GM19395 (cell line): ENCODE measurements around the gene DMD.
"Not testable (repeated sequence)": the region's sequence is repeated elsewhere in the genome, so short reads cannot be mapped to it uniquely, and the experiment has no call there.

Experiments
- ATAC-seq: cut with Tn5 transposase; IDR thresholded peaks from one replicate; pipeline ENCODE4 v1.9.1; 2021; ENCODE audit warnings: mild to moderate bottlenecking, moderate library complexity; ENCODE audit not compliant: unreplicated experiment

DMD gene

DNA sequence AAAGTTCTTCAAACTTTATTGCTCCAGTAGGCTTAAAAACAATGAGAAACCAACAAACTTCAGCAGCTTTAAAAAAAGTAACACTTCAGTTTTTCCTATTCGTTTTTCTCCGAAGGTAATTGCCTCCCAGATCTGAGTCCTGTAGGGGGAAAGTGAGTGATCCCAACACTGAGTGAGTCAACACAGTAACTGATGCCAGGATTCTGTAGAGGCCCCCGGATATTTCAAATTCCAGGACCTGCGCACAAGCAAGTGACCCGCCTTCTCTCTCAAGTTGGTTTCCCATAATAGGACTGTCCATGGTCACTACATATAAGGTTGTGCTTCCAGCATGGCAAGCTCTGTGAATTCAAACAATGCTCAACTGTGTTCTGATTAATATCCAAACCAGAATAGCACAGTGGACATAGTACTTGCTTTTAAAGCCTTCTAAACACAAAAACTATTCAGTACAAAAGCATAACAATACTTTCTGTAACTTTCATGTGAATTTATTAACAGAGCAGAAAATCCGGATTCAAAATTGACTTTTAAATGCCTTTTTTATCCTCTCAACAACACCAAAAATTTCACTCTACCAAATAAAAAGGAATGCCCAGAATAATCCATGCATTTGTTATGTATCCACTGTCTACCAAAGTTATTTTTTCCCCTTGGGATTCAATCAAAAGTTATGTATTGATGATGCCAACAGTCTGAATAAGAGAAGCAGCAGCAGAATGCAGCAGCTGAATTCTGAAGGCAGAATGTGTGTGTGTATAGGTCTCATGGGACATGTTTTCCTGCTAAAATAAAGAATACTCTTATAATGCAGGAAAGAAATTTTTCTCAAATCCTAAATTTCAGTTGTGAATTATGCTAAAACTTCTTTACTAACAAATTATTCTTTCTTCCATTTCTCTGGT lies at the start of gene DMD:
Gene DMD (minus strand): TSS at position 194 of the 905 bp plus-strand sequence. CDS start 237 bp downstream, outside the sequence.
- no peak for ATAC-seq

DNA sequence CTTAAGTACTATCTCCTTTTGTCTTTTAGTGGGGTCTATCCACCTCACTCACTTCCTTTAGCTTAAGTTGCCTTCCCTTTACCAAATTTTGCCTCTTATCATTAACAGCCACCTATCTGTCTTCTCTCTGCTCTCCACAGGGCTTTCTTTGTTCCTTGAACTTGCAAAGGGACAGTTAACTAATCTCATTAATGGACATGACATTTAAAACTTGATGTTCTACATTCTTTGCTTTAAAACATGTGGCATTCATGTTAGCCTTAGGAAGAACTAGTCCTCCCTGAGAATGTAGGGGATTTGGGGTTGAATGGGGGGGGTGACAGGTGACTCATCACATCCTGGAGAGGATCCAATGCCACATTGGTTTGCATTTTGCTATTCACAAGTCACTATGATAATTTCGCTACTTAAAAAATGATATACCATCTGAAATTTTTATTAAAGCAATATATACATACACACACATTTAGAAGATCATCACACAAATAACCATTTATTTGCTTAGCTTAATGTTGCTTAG lies 41.0 kb upstream of the DMD start:
- ATAC-seq: no peak

DNA sequence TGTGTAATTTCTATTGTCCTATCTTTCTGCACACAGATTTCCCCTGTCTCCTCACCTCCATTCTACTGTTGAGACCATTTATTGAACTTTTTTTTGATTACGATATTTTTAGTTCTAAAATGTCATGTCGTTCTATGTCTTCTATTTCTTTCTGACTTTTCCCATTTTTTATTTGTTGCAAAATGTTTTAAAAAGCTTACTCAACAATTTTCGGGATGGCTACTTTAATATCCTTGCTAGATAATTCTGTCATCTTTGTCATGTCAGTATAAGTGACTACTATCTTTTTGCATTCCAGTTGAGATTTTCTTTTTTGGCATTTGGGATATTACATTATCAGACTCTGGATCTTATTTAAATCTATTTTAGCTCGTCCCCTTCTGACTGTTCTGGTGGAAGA lies 7.5 kb upstream of the DMD start:
- ATAC-seq: no peak

DNA sequence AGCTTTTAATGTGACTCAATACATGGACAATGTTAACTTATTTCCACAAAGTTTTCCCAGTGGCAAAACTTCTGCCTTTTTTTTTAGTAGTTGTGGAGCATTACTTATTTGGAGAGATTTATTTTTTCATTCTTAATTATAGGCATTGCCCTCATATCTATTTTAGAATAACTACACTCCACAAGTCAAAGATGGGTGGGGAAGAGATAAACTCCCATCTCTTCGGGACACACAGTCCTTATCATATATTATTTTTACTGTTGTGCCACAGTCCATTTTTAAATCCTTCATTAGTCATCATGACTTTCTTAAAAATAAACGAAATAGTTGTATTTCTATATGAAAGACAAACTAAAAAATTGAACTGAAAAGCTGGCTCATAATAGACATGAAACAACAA lies 1.2 kb downstream of the DMD start:
- no peak for ATAC-seq

DNA sequence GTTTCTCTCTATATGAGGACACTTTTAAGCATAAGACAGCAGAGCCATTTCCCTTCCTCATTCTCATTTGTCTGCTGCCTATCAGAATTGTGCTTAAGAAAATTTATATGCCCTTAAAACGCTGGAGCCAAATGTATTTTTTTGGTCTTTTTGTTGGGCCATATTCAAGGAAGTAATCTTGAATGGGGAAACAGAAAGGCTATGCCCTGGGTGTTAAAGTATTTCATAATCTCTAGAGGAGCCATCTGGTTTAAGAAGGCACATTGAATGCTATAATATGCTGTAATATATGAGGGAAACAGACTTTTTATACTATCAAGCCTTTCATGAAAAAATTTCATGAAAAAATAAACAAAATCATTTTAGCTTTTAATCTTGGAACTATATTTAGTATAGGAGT lies 4.3 kb downstream of the DMD start:
- no peak for ATAC-seq

DNA sequence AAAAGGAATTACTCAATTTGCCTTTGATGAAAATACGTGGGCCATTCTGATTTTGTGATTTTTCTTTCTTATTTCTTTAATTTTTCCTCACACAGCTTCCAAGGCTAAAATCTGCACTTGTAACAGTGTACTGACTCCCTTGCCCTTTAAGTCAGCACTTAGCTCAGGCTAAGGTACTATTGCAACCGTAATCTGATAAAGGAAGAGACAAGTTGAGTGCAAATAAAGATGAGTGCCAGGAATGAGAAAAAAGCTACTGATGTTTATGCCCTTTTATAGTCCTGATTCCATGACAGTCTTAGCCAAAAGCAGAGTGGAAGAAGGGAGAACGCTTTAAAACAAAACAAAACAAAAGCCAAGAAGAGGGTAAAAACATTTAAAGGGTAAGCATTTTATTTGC lies 6.0 kb downstream of the DMD start:
- ATAC-seq: no peak

DNA sequence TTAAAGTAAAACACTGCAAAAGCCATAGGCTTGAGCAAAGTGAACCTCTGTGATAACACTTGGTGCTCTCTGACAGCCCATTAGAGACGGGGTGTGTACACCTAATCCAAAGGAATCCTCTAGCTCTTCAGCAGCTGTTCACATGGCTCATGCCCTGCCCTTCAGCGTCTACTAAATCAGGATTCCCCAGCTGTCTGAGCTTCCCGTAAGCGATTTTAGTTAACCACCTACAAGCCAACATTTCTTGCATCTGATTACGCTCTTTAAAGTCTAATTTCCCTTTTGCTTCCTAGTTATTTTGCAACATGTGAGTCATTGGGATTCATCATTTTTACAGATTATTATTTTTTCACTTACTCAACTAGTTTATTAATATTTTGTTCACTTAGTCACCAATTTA lies 6.5 kb downstream of the DMD start:
- ATAC-seq: no peak

DNA sequence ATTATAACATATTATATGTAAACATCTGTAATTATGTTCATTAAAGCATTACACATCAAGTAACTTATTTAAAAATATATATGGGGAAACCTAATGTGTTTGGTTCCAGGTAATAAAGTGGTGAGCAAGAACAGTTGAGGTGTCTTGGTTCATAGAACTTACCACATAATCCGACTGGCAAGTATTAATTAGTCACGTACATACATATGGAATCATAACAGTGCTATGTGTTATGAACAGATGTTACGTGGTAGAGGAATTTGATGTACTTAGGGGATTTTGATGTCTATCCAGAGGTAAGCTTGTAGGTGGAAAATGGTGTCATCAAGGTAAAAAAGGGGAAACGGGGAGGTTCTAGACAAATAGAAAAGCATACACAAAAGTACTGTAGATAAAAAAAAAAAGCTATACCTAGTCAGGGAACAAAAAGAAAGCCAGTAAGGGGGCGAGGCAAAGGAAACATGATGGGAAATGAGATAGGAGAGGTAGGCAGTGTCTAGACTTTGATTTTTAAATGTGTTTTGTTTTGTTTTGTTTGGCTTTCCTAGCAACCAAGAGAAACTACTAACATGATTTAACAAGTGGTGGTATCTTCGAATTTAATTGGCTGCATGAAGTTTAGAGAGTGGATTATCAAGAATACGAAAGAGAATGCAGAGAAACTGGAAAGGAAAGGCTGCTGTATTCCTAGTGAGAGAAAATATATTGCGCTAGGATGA lies 12.6 kb downstream of the DMD start:
- no peak for ATAC-seq

DNA sequence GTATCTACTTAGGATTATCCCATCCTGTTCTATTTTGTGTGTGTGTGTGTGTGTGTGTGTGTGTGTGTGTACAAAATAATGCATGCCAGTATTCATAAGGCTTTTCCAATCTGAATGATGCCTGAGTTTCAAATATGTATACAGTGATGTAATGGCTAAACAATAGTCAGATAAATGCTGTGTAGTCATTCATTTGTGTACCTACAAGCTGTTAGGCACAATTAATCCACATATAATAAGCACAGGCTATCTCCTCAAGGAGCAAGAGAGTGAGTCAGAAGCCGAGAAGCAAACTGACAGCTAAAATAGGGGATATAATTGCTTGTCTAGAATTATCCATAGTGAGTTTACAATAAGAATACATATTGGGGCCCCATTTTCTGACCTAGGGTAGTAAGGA lies 15.7 kb downstream of the DMD start:
- ATAC-seq: no peak

DNA sequence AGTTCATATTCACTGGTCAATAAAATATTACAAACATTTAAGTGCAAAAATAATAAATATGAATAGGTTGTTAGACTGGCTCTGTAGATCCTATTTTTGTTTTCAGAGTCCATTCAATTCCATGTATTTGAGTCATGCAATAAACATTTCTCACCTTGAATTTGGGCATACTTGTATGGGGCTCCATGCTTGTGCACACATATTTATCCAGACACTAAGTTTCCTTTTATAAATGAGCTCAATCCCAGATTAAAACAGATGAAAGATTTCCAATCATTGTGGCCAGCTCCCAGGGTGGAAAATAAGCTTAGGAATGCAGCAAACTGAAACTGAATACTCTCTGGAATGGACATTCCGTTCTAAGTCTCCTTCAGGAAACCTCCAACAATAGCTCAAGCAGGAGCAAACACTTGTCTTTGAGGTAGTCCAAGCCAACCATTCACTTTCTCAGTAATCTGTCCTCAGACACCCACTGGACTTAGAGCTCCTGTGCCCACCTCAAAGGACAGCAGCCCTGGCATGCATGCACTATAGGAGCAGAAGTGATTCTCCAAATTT lies 16.4 kb downstream of the DMD start:
- ATAC-seq: no peak

DNA sequence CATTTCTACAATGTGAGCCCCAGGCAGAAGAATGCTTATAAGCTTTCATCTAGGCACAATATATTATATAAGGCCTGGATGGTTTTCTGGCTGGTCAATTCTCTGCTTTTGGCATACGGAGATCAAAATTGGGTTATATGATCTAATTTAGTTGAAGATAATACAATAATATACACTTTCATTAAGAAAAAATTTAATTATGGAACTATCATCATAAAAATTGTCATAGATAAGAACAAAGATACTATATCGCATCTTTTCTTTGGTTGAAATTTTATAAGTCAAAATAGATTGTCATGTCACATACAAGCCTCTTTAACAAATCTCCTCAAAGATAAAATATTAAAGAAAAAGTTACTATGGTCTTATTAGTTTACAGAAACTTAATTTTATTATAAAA lies 17.1 kb downstream of the DMD start:
- ATAC-seq: no peak

DNA sequence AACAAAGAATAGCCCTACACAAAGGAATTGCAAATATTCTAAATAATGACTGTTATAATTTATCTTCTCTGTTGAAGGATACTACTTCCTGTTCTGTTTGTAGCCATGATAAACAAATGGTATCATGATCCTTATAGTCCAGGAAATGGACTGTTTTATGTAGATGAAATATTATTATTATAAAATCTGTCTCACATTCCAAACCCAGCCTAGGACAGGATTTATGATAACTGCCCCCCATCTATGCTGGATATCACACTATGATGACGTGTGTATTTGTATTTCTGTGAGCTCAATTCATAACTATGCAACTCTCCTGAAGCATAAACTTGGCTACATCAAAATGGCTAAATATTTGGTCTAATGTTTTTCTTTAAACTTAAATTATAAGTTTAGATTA lies 21.3 kb downstream of the DMD start:
- no peak for ATAC-seq

DNA sequence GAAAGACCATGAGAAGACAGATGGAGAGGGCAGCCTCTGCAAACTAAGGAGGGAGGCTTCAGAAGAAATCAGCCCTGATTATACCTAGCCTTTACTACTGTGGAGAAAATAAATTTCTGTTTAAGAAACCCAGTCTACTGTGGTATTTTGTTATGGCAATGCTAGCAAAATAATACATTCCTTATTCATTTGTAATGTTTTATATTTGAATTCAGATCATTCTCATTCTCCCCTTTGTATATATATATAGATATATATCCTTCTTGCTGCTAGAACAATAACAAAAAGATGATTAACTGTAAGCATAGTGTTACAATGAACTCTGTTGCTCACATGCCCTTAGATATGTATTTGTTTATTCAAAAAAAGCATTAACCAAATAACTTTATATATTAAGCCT lies 22.5 kb downstream of the DMD start:
- no peak for ATAC-seq

DNA sequence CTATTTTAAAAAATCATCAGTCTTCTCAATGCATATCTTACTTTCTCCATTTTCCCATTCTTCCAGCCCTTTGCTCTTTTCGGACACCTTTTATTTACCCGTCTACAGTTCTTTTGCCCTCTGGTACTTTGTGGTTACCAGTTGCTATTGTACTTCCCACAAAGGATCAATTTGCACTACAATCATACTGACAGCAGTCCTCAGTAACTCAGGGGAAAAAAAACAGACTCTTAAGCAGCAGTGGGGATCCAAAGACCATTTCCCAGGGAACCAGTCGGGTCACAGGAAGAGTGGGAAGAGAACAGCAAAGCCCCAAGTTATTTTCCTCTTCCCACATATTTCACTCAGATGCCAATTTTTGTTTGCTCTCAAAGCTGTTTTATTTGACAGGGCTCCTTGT lies 23.1 kb downstream of the DMD start:
- no peak for ATAC-seq

DNA sequence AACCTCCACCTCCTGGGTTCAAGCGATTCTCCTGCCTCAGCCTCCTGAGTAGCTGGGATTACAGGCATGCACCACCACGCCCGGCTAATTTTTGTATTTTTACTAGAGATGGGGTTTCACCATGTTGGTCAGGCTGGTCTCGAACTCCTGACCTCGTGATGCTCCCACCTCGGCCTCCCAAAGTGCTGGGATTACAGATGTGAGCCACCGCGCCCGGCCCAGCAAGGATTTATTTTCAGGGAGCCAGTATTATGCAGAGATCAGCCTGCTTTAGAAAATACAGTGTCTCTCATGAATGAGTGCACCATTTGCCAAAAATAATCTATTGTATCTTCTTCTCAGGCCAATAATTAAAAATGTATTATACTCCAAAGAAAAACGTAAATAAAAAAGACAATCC lies 26.5 kb downstream of the DMD start:
- ATAC-seq: not testable (repeated sequence)

DNA sequence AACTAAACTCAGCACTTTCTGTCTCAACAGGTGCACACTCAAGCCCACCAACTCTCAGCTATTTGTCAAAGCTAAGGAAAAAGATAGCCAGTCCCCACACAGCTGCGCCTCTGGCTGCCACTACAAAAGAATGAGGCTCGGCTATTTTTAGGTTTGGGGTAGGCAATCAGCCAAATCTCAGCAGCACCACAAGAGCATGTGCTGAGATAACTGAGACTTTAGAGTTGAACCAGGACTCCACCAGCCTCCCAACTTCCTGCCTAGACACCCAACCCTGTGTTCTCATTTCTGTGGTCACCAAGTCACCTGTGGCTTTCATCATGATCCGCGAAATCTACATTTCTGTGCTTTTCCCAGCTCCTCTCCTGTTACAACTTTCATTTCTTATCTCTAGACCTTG lies 28.0 kb downstream of the DMD start:
- ATAC-seq: no peak

DNA sequence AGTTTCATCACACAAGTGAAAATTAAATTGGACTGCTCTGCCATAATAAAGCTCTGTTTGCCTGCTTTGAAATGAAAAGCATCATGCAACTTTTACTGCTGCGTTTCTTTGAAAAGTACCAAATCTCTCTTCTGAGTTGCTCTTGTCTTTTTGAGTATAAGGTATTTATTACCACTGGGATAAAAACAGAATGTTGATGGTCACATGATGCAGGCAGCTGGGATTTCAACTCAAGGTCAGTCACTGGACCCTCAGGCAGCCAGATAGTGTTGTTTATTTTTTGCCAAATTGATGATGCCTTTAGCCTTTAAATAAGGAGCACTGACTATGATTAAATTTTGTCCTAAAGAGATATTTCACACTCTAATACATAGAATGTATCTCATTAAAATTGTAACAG lies 32.7 kb downstream of the DMD start:
- ATAC-seq: no peak

DNA sequence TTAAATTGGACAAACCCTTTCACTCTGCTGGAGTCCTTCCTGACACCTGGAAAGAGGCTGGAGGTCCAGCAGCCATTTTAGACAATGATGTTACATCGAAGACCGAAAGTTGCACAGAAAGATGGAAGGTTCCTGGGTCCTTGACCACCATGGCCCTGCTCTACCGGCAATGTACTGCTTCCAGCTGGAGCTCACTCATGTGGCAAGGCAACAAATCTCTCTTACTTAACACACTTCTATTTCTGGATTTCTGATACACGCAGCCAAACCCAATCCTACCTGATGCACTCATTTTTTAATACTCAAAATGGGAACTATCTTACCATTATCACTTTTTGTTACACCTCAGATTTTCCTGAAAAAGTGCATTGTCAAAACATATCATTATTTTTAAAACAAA lies 33.1 kb downstream of the DMD start:
- ATAC-seq: no peak

DNA sequence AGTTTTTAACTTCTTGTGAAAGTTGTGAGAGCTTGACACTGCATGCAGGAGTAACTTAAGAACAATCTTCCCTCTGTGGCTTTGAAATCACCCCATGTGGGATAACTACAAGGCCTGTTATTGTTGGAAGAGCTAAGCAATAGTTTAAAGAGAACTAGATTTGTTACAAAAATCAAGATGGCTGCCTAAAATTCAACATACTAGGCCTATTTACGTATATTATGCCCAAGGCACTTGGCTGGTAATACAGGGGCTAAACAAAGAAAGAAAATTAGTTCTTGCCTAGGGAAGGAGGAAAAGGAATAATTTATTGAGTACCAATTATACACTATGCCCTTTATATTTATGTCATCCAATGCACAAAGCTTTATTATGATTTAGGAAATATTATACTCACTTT lies 36.1 kb downstream of the DMD start:
- no peak for ATAC-seq

DNA sequence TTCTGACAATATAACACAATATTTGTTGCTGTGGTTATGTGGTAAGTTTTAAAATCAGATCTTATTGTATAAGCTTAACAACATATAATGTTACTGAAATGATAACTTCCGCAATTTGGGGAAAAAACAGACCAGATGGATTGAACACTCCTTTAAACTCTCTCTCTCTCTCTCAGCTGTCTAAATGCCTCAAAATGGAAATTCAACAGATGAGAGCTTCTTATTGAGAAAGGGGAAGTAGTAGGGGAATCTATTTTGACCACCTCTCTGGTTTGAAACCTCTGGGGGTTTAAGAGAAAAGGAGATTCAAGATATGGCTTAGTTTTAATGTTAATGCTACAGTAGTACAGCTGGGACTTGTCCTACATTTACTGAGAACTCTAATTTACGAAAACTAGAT lies 40.3 kb downstream of the DMD start:
- no peak for ATAC-seq

DNA sequence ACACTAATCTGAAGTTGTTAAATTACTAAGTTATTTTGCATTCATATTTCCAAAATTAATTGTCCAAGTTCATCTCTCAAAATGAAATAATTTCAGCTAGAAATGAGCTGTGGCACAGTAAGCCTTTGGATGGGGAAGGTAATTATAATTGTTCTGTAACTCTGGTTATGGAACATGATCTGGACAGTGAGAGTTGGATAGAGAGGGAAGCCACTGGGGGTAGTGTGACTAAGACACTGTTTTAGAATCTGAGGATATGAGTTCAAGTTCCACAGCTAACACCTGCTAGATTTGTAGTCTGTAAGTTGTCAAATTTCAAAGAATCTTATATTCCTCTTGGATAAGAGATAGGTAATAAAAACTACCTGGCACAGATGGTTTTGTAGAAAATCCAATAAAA lies 49.5 kb downstream of the DMD start:
- no peak for ATAC-seq

DNA sequence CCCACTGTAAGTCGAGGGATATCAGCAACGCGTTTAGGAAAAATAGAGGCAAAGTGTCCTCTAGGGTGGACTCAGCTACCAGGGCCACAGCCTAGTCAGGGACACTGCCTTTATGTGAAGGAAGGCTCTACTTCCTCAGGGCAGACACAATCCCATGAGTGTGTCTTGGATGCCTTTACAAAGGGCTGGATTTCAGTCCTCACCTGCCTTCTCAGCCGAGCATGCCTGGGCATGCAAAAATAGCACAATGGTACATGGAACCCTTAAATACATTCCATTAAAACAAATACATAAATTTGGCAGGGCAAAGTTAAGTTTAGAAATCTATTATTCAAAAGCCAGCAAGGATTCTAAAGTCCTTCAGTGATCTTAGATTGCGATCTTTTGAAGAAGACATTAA lies 51.1 kb downstream of the DMD start:
- ATAC-seq: no peak
